K562 treated with DMSO at 1 percent for 12 hours (cell line): Measurements from ENCODE around the gene SPINK1. TPM values are rescaled to one million over a fixed set of nuclear protein-coding genes. Genes with fewer than 3 reads are reported as not detected.

Experiments used
- total RNA-seq: library from RNA; unstranded; fragments of 300-600 nt; gene quantifications from 2 replicates; pipeline ENCODE4 v1.2.3, GENCODE V29; 2022; ENCODE audit not compliant: insufficient read depth

SPINK1 gene, protein sequence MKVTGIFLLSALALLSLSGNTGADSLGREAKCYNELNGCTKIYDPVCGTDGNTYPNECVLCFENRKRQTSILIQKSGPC
- total RNA-seq = 13.4 and 28.7 TPM in 2 replicates

GRCh38 chr5:147831465-147831864 lies at the start of gene SPINK1:
TSS of gene SPINK1 (minus strand) at chr5:147831671. CDS start at chr5:147831577, 94 bp downstream.

DNA sequence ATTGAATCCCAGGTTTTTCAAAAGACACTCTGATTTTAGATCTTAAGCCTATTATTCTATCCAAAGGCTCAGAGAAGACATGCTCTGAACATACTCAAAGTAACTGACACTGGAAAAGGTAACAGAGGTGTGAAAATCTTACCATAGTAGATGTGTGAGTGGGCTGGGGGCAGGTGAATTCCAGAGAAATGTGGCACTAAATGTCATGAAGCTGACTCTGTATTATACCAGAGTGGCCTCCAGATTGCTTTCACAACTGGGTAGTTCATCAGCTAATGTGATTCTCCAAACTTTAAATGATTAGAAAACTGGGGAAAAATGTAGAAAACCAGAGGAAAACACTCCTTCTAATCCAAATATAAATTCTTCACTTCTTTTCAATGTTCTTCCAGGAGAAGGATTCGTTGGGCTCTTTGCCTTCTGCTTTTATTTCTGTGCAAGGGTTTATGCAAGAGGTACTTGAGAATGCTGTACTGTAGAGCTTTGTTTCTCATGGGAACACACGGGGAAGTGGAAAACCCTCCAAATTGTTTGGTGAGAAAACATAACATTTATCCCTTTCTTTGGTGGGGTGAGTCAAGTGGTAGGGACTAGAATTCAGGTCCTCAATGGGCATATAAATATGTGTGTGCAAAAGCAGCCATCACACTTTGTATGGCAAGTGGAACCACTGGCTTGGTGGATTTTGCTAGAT lies 46.7 kb upstream of the SPINK1 start, which contains the start of gene SCGB3A2:
SCGB3A2 (plus strand) TSS at position 646 of the 694 bp plus-strand sequence. CDS start 93 bp downstream, outside the sequence.

GRCh38 chr5:147782110-147783028 lies 49.1 kb downstream of the SPINK1 start, which contains the start of gene JAKMIP2:
TSS of gene JAKMIP2 (minus strand) at chr5:147782728. CDS start at chr5:147671806, 110,922 bp downstream.

Other genes starting within 250 kb of the SPINK1 start
- gene JAKMIP2, start 48.9 kb downstream of the SPINK1 start, total RNA-seq = not detected in 2 replicates
- gene SCGB3A2, start 47.0 kb upstream of the SPINK1 start, total RNA-seq = not detected in 2 replicates
- gene C5orf46, start 74.9 kb upstream of the SPINK1 start, total RNA-seq = not detected in 2 replicates
- gene SPINK5, start 232.3 kb upstream of the SPINK1 start, total RNA-seq = 0.32 and 0.36 TPM in 2 replicates